Kidney glomerular epithelial cell (primary cell): ENCODE measurements around the gene PHTF1.

Source experiments
- DNase-seq: peaks from one replicate; lab custom pipeline; 2025; lab: John Stamatoyannopoulos, UW

Gene PHTF1

DNA sequence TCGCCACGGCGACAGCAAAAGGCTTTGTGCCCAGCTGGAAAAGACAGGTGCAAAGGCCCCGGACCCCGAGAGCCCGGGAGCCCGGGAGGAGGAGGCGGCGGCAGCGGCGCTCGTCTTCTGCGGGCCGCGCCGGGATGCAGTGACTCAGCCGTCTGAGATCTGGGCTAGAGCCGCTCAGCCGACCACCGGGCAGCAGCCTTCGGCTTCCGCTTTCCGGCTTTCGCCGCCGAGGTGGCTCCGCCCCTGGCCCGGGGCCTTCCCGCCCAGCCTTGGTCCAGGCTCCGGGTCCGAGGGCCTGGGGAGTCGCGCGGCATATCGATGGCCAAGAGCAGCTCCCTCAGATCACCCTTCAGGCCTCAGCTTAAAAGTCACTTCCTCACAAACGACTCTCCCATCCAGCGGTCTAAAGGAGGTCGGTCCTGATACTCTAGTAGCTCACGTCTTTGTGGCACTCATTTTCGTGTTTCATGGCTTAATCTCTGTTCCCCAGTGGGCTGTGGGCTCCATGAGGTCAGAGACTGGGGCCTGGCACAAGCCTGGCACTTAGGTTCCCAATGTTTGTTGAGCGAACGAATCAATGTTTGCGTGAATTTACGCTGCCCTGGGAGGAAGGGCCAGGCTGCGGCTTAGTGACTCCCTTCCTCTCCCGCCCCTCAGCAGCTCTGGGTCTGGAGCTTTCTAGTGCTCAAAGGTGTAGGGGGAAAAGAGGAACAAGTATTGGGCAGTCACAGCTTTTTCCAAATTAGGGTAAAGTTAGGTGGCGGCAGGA is at the start of gene PHTF1:
TSS of gene PHTF1 (minus strand) at position 154 of the 769 bp plus-strand sequence. CDS start 783 bp downstream, outside the sequence.
- DNase-seq, result peak; percentile 70

- DNase-seq, result no peak
Measured at GRCh38 chr1:113808450-113809195, 49.3 kb upstream of the PHTF1 start.

GRCh38 chr1:113805639-113806038 is 46.4 kb upstream of the PHTF1 start:
- no peak for DNase-seq

DNA sequence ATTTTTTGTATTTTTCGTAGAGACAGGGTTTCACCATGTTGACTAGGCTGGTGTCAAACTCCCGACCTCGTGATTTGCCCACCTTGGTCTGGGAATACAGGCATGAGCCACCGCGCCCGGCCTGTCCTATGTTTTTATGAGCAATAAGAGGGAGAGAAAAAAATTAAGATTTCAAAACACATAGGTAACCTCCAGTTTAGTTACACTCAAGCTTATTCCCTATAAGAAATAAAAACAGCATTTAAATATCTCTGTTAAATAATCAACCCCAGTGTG is 45.9 kb upstream of the PHTF1 start:
- no peak for DNase-seq

DNA sequence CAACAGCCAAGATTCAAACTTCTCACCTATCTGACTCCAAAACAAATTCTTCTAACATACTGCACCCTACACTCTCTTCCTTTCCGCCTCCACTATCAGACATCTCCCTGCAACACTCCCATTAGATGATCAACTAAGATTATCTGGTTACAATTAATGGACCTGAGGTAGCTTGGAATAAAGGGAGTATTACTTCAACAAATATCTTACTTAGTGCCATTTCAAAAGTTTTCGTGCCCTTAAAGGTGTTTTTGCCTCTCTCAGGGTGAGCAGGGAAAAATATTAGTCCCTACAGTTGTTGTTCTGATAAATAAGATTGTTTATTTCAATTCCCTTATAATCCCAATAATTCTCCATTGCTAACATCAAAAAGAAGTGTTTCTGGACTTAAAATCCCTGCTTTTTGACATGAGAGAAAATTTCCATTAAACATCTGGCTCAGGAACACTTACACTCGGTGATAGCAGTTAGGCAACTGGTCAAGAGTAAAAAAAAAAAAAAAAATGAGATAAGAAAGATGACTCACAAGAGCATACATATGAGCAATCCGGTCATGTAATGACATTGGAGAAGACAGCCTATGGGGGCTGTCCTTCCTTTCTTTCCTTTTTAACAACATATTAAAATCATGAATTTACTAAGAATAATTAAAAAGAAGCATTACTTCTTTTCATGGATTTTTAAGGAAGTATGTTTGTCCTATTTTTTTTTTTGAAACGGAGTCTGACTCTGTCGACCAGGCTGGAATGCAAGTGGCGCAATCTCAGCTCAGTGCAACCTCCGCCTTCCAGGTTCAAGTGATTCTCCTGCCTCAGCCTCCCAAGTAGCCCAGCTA is 45.4 kb upstream of the PHTF1 start:
- peak; percentile 47 for DNase-seq

- DNase-seq, result no peak
Measured at GRCh38 chr1:113802367-113803007, 43.2 kb upstream of the PHTF1 start.

- no peak for DNase-seq
Measured at GRCh38 chr1:113800487-113800886, 41.2 kb upstream of the PHTF1 start.

DNA sequence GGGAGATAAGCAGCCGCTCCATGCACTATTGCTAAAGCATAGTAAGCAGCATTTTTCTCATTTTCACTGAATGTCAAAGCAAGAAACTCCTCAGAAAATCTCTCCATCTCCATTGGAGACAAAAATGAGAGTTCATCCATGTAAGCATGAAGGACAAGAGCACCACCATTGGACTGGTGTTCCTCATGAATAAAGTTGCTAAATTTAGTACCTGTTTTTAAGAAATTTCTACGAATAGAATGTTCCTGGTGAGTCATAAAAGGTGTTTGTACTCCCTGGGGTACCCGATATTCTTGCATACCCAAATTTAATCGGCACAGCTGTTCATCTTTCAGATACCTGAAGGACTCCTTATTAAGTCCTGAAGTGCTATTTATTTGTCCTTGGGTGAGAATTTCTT is 38.2 kb upstream of the PHTF1 start:
- DNase-seq, result no peak

- no peak for DNase-seq
Measured at GRCh38 chr1:113793878-113794834, 34.9 kb upstream of the PHTF1 start.

GRCh38 chr1:113792986-113793385 is 33.7 kb upstream of the PHTF1 start:
- DNase-seq, result no peak

- DNase-seq, result no peak
Measured at GRCh38 chr1:113792471-113792870, 33.2 kb upstream of the PHTF1 start.

GRCh38 chr1:113788802-113789201 is 29.5 kb upstream of the PHTF1 start:
- no peak for DNase-seq

GRCh38 chr1:113787663-113788062 is 28.4 kb upstream of the PHTF1 start:
- DNase-seq, result no peak

- no peak for DNase-seq
Measured at GRCh38 chr1:113786069-113786468, 26.8 kb upstream of the PHTF1 start.

- DNase-seq, result no peak
Measured at GRCh38 chr1:113784104-113784779, 25.0 kb upstream of the PHTF1 start.

- DNase-seq, result no peak
Measured at GRCh38 chr1:113783254-113784103, 24.2 kb upstream of the PHTF1 start.

GRCh38 chr1:113782406-113782805 is 23.1 kb upstream of the PHTF1 start:
- no peak for DNase-seq

GRCh38 chr1:113780374-113781146 is 21.3 kb upstream of the PHTF1 start:
- no peak for DNase-seq

DNA sequence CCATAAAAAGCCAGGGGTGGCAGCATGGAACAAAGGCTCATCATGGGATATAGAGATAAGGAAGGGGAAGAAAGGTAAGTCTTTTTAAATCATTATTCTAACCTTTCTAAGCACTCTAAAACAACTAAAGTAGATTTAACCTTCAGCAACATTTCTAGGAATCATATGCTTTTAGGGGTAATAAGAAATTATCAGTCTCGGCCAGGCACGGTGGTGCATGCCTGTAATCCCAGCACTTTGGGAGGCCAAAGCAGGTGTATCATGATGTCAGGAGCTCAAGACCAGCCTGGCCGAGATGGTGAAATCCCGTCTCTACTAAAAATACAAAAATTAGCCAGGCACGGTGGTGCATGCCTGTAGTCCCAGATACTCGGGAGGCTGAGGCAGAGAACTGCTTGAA is 20.3 kb upstream of the PHTF1 start:
- no peak for DNase-seq
